HG03460 (cell line): ENCODE measurements around the gene IFITM10.

Experiments
- ATAC-seq: cut with Tn5 transposase; IDR thresholded peaks from one replicate; pipeline ENCODE4 v1.9.1; 2021; ENCODE audit not compliant: unreplicated experiment

Gene IFITM10

GRCh38 chr11:1719781-1720180 is 30.6 kb downstream of the IFITM10 start:
- ATAC-seq: no peak

- ATAC-seq: no peak
These were observed 32.1 kb downstream of the IFITM10 start for GRCh38 chr11:1718326-1718725.

GRCh38 chr11:1717745-1718144 is 32.6 kb downstream of the IFITM10 start:
- ATAC-seq: no peak

GRCh38 chr11:1714908-1715885 is 35.2 kb downstream of the IFITM10 start:
- ATAC-seq: no peak

- ATAC-seq: no peak
These were observed 41.7 kb downstream of the IFITM10 start for GRCh38 chr11:1708716-1709115.

- ATAC-seq: no peak
These were observed 42.6 kb downstream of the IFITM10 start for GRCh38 chr11:1707751-1708150.

GRCh38 chr11:1706634-1707400 is 43.6 kb downstream of the IFITM10 start:
- no peak for ATAC-seq

GRCh38 chr11:1705126-1706052 is 45.0 kb downstream of the IFITM10 start:
- no peak for ATAC-seq

- no peak for ATAC-seq
These were observed 47.2 kb downstream of the IFITM10 start for GRCh38 chr11:1703146-1703545.

GRCh38 chr11:1702506-1702905 is 47.9 kb downstream of the IFITM10 start:
- ATAC-seq: no peak

GRCh38 chr11:1701091-1701807 is 49.1 kb downstream of the IFITM10 start:
- ATAC-seq: no peak

- no peak for ATAC-seq
These were observed 50.6 kb downstream of the IFITM10 start for GRCh38 chr11:1699771-1700170.

GRCh38 chr11:1696608-1697570 is 53.5 kb downstream of the IFITM10 start, which contains the start of gene KRTAP5-6:
Gene KRTAP5-6, plus strand, starts transcription at chr11:1697195. Its CDS starts 51 bp downstream, at chr11:1697246.
- ATAC-seq: no peak

GRCh38 chr11:1695548-1696108 is 54.8 kb downstream of the IFITM10 start:
- no peak for ATAC-seq

- ATAC-seq: no peak
These were observed 55.4 kb downstream of the IFITM10 start for GRCh38 chr11:1694846-1695547.

- peak; percentile 74 for ATAC-seq
These were observed 56.1 kb downstream of the IFITM10 start for GRCh38 chr11:1694064-1694845.
